Measurements from ENCODE around the gene PCK2. TPM values are rescaled to one million over a fixed set of nuclear protein-coding genes. Genes with fewer than 3 reads are reported as not detected.

PCK2 gene
- total RNA-seq, 1 donor: 4.6 TPM

DNA sequence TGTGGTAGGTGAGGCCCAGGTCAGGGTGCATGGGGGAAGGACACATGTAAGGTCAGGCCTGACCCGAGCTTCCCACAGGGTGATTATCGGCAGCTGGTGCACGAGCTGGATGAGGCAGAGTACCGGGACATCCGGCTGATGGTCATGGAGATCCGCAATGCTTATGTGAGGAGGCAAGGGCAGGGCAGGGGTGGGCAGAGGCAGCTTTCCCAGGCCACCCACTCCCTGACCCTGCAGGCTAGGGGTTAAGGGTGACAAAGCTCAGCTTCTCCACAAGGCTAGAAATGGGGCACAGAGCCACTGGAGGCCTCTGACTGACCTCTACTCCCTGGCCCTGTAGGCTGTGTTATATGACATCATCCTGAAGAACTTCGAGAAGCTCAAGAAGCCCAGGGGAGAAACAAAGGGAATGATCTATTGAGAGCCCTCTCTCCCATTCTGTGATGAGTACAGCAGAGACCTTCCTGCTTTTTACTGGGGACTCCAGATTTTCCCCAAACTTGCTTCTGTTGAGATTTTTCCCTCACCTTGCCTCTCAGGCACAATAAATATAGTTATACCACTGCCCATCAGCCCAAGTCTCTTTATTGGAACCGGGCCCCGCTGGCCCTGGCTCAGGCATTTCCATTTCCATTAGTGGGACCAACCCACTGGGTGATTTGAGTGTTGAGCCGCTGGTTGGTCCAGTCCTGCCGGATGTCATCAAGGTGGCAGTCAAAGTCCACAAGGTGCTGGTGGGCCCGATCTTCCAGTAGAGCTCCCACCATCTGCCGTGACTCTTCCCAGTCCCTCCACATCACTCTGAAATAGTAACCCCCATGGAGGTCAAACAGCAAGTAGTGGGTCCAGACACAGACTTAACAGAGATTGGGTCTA lies 44.5 kb downstream of the PCK2 start:
- Histone ChIP-seq H3K4me1 (ENCODE audit: insufficient read depth, low read length) (peaks cover 53% of the 10 kb centered on the region), H3K4me3 (ENCODE audit: low read length) (no peak overlapping the region), H3K9me3 (ENCODE audit: low read depth, low read length) (no peaks in the 10 kb centered on the region), H3K27me3 (ENCODE audit: insufficient read depth, low read length) (no peaks in the 10 kb centered on the region)

DNA sequence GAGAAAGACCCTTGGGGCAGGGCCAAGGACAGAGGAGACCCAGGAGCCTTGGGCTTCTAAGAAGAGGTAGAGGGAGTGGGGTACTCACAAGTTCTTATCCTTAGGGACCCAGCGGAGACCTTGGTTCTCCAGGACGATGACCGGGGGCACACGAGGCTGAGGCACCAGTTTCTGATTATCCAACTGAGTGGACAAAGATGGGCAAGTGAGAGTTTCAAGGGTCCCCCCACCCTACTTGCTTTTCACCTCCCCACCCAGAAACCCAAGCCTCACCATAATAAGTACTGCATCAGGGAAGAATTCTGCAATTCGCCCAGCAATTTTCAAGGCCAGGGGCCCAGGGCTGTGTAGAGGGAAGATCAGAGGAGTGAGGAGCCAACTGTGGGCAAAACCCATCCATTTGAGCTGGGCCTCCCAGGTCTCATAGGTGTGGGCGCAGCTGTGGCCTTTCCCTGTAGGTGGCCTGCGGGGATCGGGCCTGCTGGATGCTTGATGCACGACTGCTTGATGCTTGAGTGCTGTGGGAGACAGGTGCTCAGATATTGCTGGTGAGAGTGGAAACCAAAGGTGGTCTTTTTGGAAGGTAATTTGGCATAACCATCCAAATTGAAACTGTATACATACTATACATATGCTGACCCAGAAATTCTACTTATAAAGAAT lies 45.3 kb downstream of the PCK2 start:
- H3K4me1 ChIP-seq (ENCODE audit: insufficient read depth, low read length): peaks cover 53% of the 10 kb centered on the region
- H3K9me3 ChIP-seq (ENCODE audit: low read depth, low read length): no peaks in the 10 kb centered on the region
- no peaks in the 10 kb centered on the region for H3K27me3 ChIP-seq (ENCODE audit: insufficient read depth, low read length)
- H3K4me3 ChIP-seq (ENCODE audit: low read length): no peak overlapping the region

DNA sequence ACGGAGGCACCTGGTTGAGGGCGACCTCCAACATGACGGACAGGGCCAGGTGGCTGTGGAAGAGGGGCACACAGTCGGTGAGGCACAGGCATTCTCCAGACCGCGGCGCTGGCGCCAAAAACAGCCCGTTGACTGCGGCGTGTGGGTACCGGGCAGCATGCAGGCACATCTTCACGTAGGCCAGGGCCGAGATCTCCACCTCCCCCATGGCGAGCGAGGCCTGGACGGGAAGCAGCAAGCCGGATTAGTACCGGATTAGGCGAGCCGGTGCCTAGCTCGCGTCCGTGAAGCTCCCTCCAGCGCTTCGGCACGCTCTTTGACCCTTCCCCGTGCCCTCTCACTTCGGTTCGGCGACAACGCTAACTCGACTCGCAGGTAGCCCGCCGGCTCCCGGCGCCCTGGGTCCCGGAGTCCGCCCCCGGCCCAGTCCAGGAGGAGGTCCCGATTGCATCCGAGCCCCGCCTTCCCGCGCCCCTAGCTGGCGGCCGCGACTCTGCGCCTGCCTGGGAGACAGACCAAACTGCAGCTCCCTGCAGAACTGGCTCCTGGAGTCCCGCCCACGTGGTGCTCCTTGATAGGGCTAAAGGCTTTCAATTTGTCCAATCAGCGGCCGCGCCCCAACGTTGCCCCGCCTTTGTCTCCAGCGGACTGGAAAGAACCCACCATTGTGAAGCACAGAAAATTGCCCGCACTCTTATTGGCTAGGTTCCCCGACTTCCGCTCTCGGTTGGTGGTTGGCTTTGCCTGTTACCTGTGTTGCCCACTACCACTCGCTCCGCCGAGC lies 47.2 kb downstream of the PCK2 start, which contains the start of gene EMC9:
EMC9 (minus strand) TSS at position 495 of the 784 bp plus-strand sequence; CDS start at position 208, 287 bp downstream.
- H3K9me3 ChIP-seq (ENCODE audit: low read depth, low read length): no peaks in the 10 kb centered on the region
- H3K4me1 ChIP-seq (ENCODE audit: insufficient read depth, low read length): peaks cover 64% of the 10 kb centered on the region
- peak within 1 kb of the TSS; percentile 67 for H3K4me3 ChIP-seq (ENCODE audit: low read length)
- H3K27me3 ChIP-seq (ENCODE audit: insufficient read depth, low read length): no peaks in the 10 kb centered on the region

DNA sequence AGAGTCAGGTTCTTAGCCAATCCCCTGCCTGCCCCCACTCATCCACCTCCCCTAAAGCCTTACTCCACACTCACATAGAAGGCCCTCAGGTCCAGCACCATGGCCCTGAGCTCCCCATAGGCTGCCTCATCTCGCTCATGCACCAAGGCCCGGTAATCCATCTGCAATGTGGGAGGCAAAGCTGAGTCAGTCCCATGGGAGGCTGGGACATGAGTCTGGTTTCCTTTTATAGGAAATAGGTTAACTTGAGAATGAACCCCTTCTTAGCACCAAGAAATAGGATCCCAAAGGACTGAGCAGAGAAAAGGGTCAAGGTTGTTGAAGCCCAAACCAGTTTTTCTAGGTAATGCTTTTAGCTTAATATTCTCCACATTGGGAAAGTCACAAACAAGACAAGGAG lies 49.4 kb downstream of the PCK2 start:
- H3K9me3 ChIP-seq (ENCODE audit: low read depth, low read length): no peaks in the 10 kb centered on the region
- H3K27me3 ChIP-seq (ENCODE audit: insufficient read depth, low read length): no peaks in the 10 kb centered on the region
- H3K4me1 ChIP-seq (ENCODE audit: insufficient read depth, low read length): peaks cover 54% of the 10 kb centered on the region
- no peak overlapping the region for H3K4me3 ChIP-seq (ENCODE audit: low read length)

DNA sequence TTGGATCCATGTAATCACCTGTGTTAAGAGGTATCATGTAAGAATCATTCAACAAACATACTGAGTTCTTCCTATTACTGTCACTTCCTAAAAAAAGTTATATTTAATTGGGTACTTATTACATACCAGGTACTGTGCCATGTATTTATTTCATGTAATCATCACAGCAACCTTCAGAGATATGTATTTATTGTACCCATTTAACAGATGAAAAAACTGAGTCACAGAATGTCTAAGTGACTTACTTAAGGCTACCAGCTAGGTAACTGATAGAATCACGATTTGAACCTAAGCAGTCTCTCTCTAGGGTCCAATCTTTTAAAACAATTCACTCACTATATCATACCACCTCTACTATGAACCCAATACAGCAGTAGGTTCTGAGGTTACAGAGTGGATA lies 50.3 kb downstream of the PCK2 start:
- H3K4me1 ChIP-seq (ENCODE audit: insufficient read depth, low read length): peaks cover 56% of the 10 kb centered on the region
- H3K4me3 ChIP-seq (ENCODE audit: low read length): no peak overlapping the region
- no peaks in the 10 kb centered on the region for H3K27me3 ChIP-seq (ENCODE audit: insufficient read depth, low read length)
- H3K9me3 ChIP-seq (ENCODE audit: low read depth, low read length): no peaks in the 10 kb centered on the region

DNA sequence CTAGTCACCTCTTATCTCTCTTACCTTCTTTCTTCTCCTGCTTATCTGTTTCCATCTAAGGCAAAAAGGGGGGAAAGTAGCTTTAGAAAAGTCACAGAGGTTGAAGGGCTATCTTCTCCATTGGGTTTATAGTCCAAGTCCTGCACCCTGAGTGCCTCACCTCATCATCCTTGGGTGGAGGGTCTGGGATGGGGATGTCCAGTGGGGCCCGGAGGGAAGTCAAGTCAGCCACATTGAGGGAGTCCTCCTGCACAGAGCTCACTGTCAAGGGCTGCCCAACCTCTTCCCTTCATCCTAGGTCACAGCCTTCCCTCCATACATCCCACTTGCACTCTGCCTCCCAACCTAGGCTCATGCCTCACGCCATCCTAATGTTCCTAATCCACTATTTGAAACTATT lies 51.1 kb downstream of the PCK2 start:
- H3K27me3 ChIP-seq (ENCODE audit: insufficient read depth, low read length): no peaks in the 10 kb centered on the region
- H3K4me3 ChIP-seq (ENCODE audit: low read length): peak overlapping the region; percentile 94
- H3K4me1 ChIP-seq (ENCODE audit: insufficient read depth, low read length): peaks cover 55% of the 10 kb centered on the region
- no peaks in the 10 kb centered on the region for H3K9me3 ChIP-seq (ENCODE audit: low read depth, low read length)

DNA sequence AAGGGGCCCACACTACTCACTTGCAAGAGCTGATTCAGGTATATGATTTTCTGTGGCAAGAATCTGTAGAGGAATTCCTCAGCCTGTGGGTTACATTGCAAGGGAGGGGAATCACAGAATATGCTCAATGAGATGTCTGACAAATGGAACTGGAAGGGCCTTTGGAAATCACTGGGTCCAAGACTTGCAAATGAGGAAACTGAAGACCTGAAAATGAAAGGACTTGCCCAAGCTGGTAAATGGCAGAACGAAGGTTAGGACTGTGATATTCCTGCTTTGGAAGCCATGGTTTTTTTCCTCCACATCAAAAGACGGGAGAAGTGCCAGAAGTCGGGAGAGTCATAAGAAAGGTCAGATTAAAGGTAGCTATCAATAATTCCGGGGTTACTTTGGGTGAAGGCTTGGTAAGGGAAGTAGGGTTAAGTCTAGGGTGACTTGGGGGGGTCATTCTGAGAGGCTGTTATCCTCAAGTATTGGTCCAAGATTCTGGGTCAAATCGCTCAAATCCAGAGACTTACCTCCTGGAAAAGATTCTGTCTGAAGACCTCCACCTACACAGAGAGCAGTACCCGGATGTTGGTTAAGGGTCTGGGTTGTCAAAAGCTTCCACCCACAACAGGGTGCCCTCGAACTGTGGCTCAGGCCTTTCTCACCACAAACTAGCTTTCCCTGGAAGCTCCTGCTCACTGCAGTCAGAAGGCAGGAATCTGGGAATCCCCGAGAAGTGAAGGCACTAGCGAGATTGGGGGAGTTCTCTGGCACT lies 51.8 kb downstream of the PCK2 start:
- Histone ChIP-seq H3K4me3 (ENCODE audit: low read length) (peak overlapping the region; percentile 94), H3K4me1 (ENCODE audit: insufficient read depth, low read length) (peaks cover 48% of the 10 kb centered on the region)

DNA sequence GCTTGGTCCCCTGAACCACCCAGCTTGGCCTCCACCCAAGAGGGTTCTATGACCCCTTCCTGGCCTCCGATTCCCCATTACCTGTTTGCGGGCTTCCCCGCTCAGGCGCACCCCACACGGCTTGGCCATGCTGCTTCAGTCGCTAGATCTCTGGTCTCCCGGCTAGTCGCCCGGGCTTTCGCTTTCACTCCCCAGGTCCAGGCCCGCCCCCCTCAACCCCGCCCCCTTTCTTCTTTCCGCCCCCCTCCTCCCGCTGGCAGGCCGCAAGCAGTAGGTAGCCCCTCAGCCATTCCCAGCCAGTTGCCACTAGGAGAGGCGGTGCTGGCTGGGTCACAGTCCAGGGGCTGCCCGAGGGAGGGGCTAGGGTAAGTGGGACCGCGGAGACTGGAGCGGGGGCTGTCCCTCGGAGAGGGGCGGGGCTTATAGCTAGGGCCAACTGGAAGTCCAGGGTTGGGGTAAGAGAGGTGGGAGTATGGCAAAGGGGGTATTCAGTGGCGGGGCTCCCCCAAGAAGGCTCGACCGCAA lies 52.4 kb downstream of the PCK2 start, which contains the start of gene PSME2:
PSME2 (minus strand) TSS at position 158 of the 525 bp plus-strand sequence; CDS start at position 129, 29 bp downstream.
- Histone ChIP-seq H3K4me3 (ENCODE audit: low read length) (peak within 1 kb of the TSS; percentile 94), H3K27me3 (ENCODE audit: insufficient read depth, low read length) (no peaks in the 10 kb centered on the region), H3K4me1 (ENCODE audit: insufficient read depth, low read length) (peaks cover 47% of the 10 kb centered on the region), H3K9me3 (ENCODE audit: low read depth, low read length) (no peaks in the 10 kb centered on the region)

More for the DNA sequence above, 51.8 kb downstream of the PCK2 start:
- Histone ChIP-seq H3K27me3 (ENCODE audit: insufficient read depth, low read length) (no peaks in the 10 kb centered on the region), H3K9me3 (ENCODE audit: low read depth, low read length) (no peaks in the 10 kb centered on the region)

DNA sequence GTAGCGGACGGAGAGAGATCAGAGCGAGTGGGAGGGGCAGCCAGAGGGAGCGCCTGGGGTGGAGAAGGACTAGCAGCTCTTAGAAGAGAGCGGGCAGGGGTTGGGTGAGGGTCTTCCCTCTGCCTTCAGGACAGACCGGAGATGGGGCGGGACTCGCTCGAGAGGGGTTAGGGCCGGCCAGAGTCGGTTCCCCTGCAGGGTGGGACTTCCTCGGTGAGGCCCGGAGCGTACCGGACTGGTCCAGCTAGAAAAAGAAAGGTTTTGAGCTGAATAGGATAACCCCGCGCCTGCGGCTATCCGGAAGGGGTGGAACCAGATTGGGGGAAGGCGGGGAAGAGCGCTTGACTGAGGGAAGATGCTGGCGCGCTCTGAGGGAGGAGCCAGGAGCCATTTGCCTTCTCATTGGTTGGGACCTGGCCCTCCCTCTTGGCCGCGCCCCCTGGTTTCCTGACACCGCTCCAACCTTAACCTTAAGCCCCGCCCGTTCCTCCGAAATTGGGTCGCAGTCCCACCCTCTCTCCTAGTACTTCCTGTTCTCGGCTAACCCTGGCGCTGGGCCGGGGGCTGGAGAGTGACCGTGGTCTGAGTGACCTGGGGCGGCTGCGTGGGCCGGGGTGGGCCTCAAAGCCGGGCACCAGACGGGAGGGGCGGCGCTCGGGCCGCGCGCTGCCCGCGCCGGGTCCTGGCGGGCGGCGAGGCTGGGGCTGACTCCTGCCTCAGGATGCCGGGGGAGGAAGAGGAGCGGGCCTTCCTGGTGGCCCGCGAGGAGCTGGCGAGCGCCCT lies 53.1 kb downstream of the PCK2 start, which contains the start of gene RNF31:
RNF31 (plus strand) TSS at position 521 of the 783 bp plus-strand sequence; CDS start at position 722, 201 bp downstream.
- peak within 1 kb of the TSS; percentile 94 for H3K4me3 ChIP-seq (ENCODE audit: low read length)
- no peaks in the 10 kb centered on the region for H3K27me3 ChIP-seq (ENCODE audit: insufficient read depth, low read length)
- H3K4me1 ChIP-seq (ENCODE audit: insufficient read depth, low read length): peaks cover 42% of the 10 kb centered on the region
- H3K9me3 ChIP-seq (ENCODE audit: low read depth, low read length): no peaks in the 10 kb centered on the region

DNA sequence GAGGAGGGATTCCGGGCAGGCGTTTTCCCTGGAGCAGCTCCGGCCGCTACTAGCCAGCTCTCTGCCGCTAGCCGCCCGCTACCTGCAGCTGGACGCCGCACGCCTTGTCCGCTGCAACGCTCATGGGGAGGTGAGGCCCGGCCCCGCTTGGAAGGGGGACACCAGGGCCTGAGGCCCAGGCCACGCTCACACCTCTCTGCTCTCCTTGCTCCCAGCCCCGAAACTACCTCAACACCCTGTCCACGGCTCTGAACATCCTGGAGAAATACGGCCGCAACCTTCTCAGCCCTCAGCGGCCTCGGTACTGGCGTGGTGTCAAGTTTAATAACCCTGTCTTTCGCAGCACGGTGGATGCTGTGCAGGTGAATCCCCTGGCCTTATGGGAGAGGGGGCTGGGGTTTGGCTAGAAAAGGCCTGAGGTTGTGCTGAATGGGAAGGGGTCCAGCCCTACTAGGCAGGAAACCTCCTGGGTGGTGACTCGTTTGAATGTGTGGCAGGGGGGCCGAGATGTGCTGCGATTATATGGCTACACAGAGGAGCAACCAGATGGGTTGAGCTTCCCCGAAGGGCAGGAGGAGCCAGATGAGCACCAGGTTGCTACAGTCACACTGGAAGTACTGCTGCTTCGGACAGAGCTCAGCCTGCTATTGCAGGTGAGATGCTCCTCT lies 53.8 kb downstream of the PCK2 start:
- peaks cover 40% of the 10 kb centered on the region for H3K4me1 ChIP-seq (ENCODE audit: insufficient read depth, low read length)
- peak overlapping the region; percentile 94 for H3K4me3 ChIP-seq (ENCODE audit: low read length)
- no peaks in the 10 kb centered on the region for H3K27me3 ChIP-seq (ENCODE audit: insufficient read depth, low read length)
- H3K9me3 ChIP-seq (ENCODE audit: low read depth, low read length): no peaks in the 10 kb centered on the region

DNA sequence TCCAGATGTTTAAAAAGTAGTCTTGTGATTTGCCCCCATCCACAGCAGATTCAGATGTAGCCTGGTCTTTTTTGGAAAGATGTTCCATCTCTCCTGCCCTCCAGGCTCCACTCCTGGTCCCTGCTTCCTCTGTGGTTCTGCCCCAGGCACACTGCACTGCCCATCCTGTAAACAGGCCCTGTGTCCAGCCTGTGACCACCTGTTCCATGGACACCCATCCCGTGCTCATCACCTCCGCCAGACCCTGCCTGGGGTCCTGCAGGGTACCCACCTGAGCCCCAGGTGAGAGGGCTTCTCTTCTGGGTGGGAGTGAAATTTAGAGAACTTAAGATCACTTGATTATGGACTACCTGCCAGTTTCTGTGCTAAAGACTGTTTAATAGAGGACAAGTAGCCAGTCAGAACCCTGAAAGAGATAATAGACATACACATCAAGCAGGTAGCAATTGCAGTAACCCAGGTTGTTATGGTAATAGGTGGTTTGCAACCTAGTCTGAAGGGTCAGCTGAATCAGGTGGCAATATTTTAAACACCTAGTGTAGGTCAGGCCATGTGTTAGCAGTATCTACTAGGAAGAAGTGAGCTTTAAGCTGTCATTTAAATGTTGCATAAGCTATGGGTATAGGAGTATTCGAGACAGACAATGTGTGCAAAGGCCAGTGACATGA lies 55.3 kb downstream of the PCK2 start:
- Histone ChIP-seq H3K4me3 (ENCODE audit: low read length) (no peak overlapping the region), H3K27me3 (ENCODE audit: insufficient read depth, low read length) (no peaks in the 10 kb centered on the region), H3K4me1 (ENCODE audit: insufficient read depth, low read length) (peaks cover 40% of the 10 kb centered on the region), H3K9me3 (ENCODE audit: low read depth, low read length) (no peaks in the 10 kb centered on the region)

DNA sequence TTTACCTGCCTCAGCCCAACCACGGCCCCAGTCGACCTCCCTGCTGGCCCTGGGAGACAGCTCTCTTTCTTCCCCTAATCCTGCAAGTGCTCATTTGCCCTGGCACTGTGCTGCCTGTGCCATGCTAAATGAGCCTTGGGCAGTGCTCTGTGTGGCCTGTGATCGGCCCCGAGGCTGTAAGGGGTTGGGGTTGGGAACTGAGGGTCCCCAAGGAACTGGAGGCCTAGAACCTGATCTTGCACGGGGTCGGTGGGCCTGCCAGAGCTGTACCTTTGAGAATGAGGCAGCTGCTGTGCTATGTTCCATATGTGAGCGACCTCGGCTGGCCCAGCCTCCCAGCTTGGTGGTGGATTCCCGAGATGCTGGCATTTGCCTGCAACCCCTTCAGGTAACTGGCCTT lies 56.0 kb downstream of the PCK2 start:
- H3K4me1 ChIP-seq (ENCODE audit: insufficient read depth, low read length): peaks cover 34% of the 10 kb centered on the region

More for the DNA sequence above, 56.0 kb downstream of the PCK2 start:
- no peaks in the 10 kb centered on the region for H3K27me3 ChIP-seq (ENCODE audit: insufficient read depth, low read length)
- H3K4me3 ChIP-seq (ENCODE audit: low read length): no peak overlapping the region
- no peaks in the 10 kb centered on the region for H3K9me3 ChIP-seq (ENCODE audit: low read depth, low read length)

All from mononuclear cell (primary cell).